Myocyte (in vitro differentiated cells): Measurements from ENCODE around the gene FOXP1. TPM values are rescaled to one million over a fixed set of nuclear protein-coding genes. Genes with fewer than 3 reads are reported as not detected.

Experiments
- DNase-seq: peaks from one replicate; pipeline ENCODE4 v3.0.0-alpha.2; 2012; ENCODE audit warnings: low read depth
- total RNA-seq: library from RNA; depleted of rRNA; stranded (reverse); fragments of >200 nt; gene quantifications from 2 replicates; pipeline ENCODE4 v1.2.3, GENCODE V29; 2014

Gene FOXP1
- total RNA-seq, 1 donor from 2014 or later = 28.8 TPM

- no peak for DNase-seq
Measured at GRCh38 chr3:71194785-71195184, 388.7 kb downstream of the FOXP1 start.

- no peak for DNase-seq
Measured at GRCh38 chr3:71191031-71191482, 392.5 kb downstream of the FOXP1 start.

GRCh38 chr3:71189480-71189879 is 394.0 kb downstream of the FOXP1 start:
- DNase-seq = no peak

GRCh38 chr3:71187715-71188114 is 395.8 kb downstream of the FOXP1 start:
- no peak for DNase-seq

GRCh38 chr3:71186801-71187200 is 396.7 kb downstream of the FOXP1 start:
- no peak for DNase-seq

GRCh38 chr3:71185733-71186455 is 397.6 kb downstream of the FOXP1 start:
- DNase-seq = peak; percentile 38

- no peak for DNase-seq
Measured at GRCh38 chr3:71184252-71184651, 399.3 kb downstream of the FOXP1 start.

GRCh38 chr3:71183549-71183948 is 400.0 kb downstream of the FOXP1 start:
- no peak for DNase-seq

- DNase-seq = no peak
Measured at GRCh38 chr3:71180524-71180923, 403.0 kb downstream of the FOXP1 start.

- no peak for DNase-seq
Measured at GRCh38 chr3:71177375-71177774, 406.2 kb downstream of the FOXP1 start.

GRCh38 chr3:71176366-71176765 is 407.2 kb downstream of the FOXP1 start:
- DNase-seq = no peak

GRCh38 chr3:71175691-71176365 is 407.7 kb downstream of the FOXP1 start:
- no peak for DNase-seq

- DNase-seq = no peak
Measured at GRCh38 chr3:71172951-71173350, 410.6 kb downstream of the FOXP1 start.

- no peak for DNase-seq
Measured at GRCh38 chr3:71172189-71172588, 411.3 kb downstream of the FOXP1 start.

GRCh38 chr3:71171247-71171646 is 412.3 kb downstream of the FOXP1 start:
- no peak for DNase-seq

GRCh38 chr3:71168880-71169411 is 414.6 kb downstream of the FOXP1 start:
- no peak for DNase-seq

- DNase-seq = no peak
Measured at GRCh38 chr3:71168121-71168721, 415.3 kb downstream of the FOXP1 start.

- no peak for DNase-seq
Measured at GRCh38 chr3:71166339-71167240, 416.9 kb downstream of the FOXP1 start.

GRCh38 chr3:71164881-71165280 is 418.6 kb downstream of the FOXP1 start:
- DNase-seq = no peak

GRCh38 chr3:71163198-71163918 is 420.2 kb downstream of the FOXP1 start:
- no peak for DNase-seq
